ENCODE results near the gene ELFN2. TPM values are rescaled to one million over a fixed set of nuclear protein-coding genes. Genes with fewer than 3 reads are reported as not detected.

Gene ELFN2
- total and polyA plus RNA-seq, 8 donors: 0.70 to 4.9 (median 1.5) TPM

DNA sequence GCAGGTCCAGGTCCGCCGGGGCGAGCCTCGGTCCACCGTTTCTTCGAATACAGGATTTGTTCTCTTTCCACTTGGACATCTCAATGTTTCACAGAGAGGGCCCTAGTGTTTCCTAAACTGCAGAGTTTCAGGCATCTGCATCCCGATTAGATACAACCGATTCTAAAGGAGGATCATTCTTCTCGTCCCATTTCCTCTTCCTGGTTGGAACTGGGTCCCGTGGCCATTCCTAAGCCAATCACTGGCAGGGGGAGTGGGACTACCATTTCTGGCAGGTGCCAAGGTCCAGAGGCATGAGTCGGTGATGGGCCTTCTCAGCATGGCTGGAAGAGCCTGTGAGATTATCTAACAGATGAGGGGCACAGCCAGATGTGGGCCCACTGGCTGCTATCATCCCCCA is 68.9 kb downstream of the ELFN2 start:
- Histone ChIP-seq H3K36me3 (no peaks in the 10 kb centered on the region), H3K27me3 (no peaks in the 10 kb centered on the region), H3K27ac (no peak overlapping the region), H3K4me3 (no peak overlapping the region), H3K9me3 (no peaks in the 10 kb centered on the region), H3K4me1 (no peaks in the 10 kb centered on the region)
- no peak for TF ChIP-seq CTCF (IDR thresholded peaks at IDR 0.05)
- ATAC-seq (no peak), DNase-seq (no peak)
- intact Hi-C loops (cut with DNase I): no loop called here

DNA sequence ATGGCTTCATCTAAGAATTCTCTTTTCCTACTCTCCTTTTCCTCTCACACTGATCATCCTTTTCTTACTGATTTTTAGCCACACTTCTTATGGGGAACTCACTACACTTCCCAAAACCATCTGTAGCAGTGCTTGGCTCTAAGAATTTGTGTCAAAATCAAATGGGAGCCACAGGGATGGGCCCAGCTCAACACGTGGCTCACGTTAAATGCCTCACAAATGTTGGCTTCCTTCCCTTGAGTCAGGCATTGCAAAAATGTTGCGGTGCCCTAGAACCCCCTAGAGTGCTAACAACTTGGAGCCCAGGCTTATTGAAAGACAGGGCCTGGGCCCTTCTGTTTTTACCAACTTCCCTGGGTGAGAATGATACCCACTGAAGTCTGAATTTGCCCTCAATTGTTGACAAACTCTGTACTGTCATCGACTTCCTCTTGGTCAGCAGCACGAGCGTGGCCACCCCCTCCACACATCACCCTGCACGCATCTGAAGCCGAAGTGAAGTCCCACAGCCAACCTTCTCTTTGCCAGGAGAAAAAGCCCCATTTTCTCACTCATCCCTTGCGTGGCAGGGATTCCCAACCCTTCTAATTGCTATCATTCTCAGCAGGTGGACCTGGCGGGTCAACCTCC is 69.7 kb downstream of the ELFN2 start:
- TF ChIP-seq CTCF (IDR thresholded peaks at IDR 0.05): no peak
- Histone ChIP-seq H3K27ac (no peak overlapping the region), H3K9me3 (no peaks in the 10 kb centered on the region), H3K4me1 (no peaks in the 10 kb centered on the region), H3K4me3 (no peak overlapping the region), H3K27me3 (no peaks in the 10 kb centered on the region), H3K36me3 (no peaks in the 10 kb centered on the region)
- intact Hi-C loops (cut with DNase I): no loop called here
- no peak for DNase-seq
- ATAC-seq: no peak

- Histone ChIP-seq H3K4me3 (no peak overlapping the region), H3K9me3 (no peaks in the 10 kb centered on the region), H3K36me3 (no peaks in the 10 kb centered on the region), H3K4me1 (no peaks in the 10 kb centered on the region), H3K27me3 (no peaks in the 10 kb centered on the region), H3K27ac (no peak overlapping the region)
- ATAC-seq (no peak), DNase-seq (no peak)
- no peak for TF ChIP-seq CTCF (IDR thresholded peaks at IDR 0.05)
- intact Hi-C loops (cut with DNase I): no loop called here
Observed at GRCh38 chr22:37356922-37357321, 70.4 kb downstream of the ELFN2 start.

- no peaks in the 10 kb centered on the region for H3K9me3 ChIP-seq
- no peak overlapping the region for H3K27ac ChIP-seq
- TF ChIP-seq CTCF (IDR thresholded peaks at IDR 0.05): no peak
- no peaks in the 10 kb centered on the region for H3K27me3 ChIP-seq
- no peaks in the 10 kb centered on the region for H3K36me3 ChIP-seq
- H3K4me3 ChIP-seq: no peak overlapping the region
- ATAC-seq (no peak), DNase-seq (no peak)
- intact Hi-C loops (cut with DNase I): no loop called here
- H3K4me1 ChIP-seq: no peaks in the 10 kb centered on the region
Observed at GRCh38 chr22:37355174-37355573, 72.1 kb downstream of the ELFN2 start.

GRCh38 chr22:37354670-37355069 is 72.6 kb downstream of the ELFN2 start:
- DNase-seq (no peak), ATAC-seq (no peak)
- H3K36me3 ChIP-seq: no peaks in the 10 kb centered on the region
- H3K27me3 ChIP-seq: no peaks in the 10 kb centered on the region
- no peak overlapping the region for H3K27ac ChIP-seq
- intact Hi-C loops (cut with DNase I): no loop called here
- no peak overlapping the region for H3K4me3 ChIP-seq
- no peak for TF ChIP-seq CTCF (IDR thresholded peaks at IDR 0.05)
- H3K4me1 ChIP-seq: no peaks in the 10 kb centered on the region
- no peaks in the 10 kb centered on the region for H3K9me3 ChIP-seq

Data from left lung (tissue), 10 donors.